Mucosa of rectum (tissue), 2 donors: Measurements from ENCODE around the gene QPCT.

Experiments used
- H3K27ac ChIP-seq, 2 donors: one replicate each; pipeline ENCODE4 v1.7.0; 2013; ENCODE audit warnings: inconsistent platforms in 2 of 2, low read depth in 2 of 2, low read length in 2 of 2
- H3K27me3 ChIP-seq, 2 donors: one replicate each; pipeline ENCODE4 v1.7.0; 2013; ENCODE audit warnings: low read length in 2 of 2; ENCODE audit not compliant: control insufficient read depth in 2 of 2, insufficient read depth in 2 of 2
- H3K36me3 ChIP-seq, 2 donors: one replicate each; pipeline ENCODE4 v1.7.0; 2013; ENCODE audit warnings: low read length in 2 of 2; ENCODE audit not compliant: control insufficient read depth in 2 of 2, insufficient read depth in 2 of 2
- H3K4me1 ChIP-seq, 2 donors: one replicate each; pipeline ENCODE4 v1.7.0; 2013; ENCODE audit warnings: low read length in 2 of 2, mild to moderate bottlenecking in 1 of 2; ENCODE audit not compliant: control insufficient read depth in 2 of 2, insufficient read depth in 2 of 2
- H3K4me3 ChIP-seq, 2 donors: one replicate each; pipeline ENCODE4 v1.7.0; 2013; ENCODE audit warnings: low read length in 2 of 2
- H3K9ac ChIP-seq, 2 donors: one replicate each; pipeline ENCODE4 v1.7.0; 2013; ENCODE audit warnings: low read length in 2 of 2, low read depth in 1 of 2, mild to moderate bottlenecking in 1 of 2
- H3K9me3 ChIP-seq, 2 donors: one replicate each; pipeline ENCODE4 v1.7.0; 2013; ENCODE audit warnings: low read length in 2 of 2; ENCODE audit not compliant: control insufficient read depth in 2 of 2
- donor health status: healthy.
- donor health status: Normal muscosa, but diverticular disease.

QPCT gene

GRCh38 chr2:37422816-37423215 is 78.4 kb downstream of the QPCT start:
- no peak overlapping the region for H3K27ac ChIP-seq
- no peak overlapping the region for H3K4me3 ChIP-seq
- no peaks in the 10 kb centered on the region for H3K4me1 ChIP-seq

More at GRCh38 chr2:37422816-37423215, 78.4 kb downstream of the QPCT start:
- Histone ChIP-seq H3K9ac (no peak overlapping the region), H3K27me3 (no peaks in the 10 kb centered on the region), H3K36me3 (no peaks in the 10 kb centered on the region), H3K9me3 (no peaks in the 10 kb centered on the region)
